Right hindlimb (tissue), 1 donor: ENCODE data around the gene DNMT3A.
A peak's percentile ranks its signal among the peaks of the same experiment; 100 is the strongest.

Experiments used
- DNase-seq: peaks from one replicate; pipeline ENCODE4 v3.0.0-alpha.2; 2018

The DNMT3A gene

GRCh38 chr2:25342372-25343186 is 854 bp upstream of the DNMT3A start:
- peak; percentile 90 for DNase-seq

GRCh38 chr2:25341011-25341727 is 556 bp downstream of the DNMT3A start:
- peak; percentile 70 for DNase-seq

GRCh38 chr2:25340181-25340921 is 1.4 kb downstream of the DNMT3A start:
- DNase-seq: peak; percentile 74

GRCh38 chr2:25339791-25340180 is 1.9 kb downstream of the DNMT3A start:
- peak; percentile 48 for DNase-seq

- DNase-seq: no peak
These were observed 2.5 kb downstream of the DNMT3A start for GRCh38 chr2:25339211-25339674.

GRCh38 chr2:25338401-25338800 is 3.3 kb downstream of the DNMT3A start:
- DNase-seq: no peak

- no peak for DNase-seq
These were observed 3.8 kb downstream of the DNMT3A start for GRCh38 chr2:25337891-25338290.

- no peak for DNase-seq
These were observed 4.4 kb downstream of the DNMT3A start for GRCh38 chr2:25337276-25337675.

- no peak for DNase-seq
These were observed 5.3 kb downstream of the DNMT3A start for GRCh38 chr2:25336383-25336841.

- no peak for DNase-seq
These were observed 5.8 kb downstream of the DNMT3A start for GRCh38 chr2:25335971-25336370.

- no peak for DNase-seq
These were observed 6.5 kb downstream of the DNMT3A start for GRCh38 chr2:25335204-25335603.

- DNase-seq: no peak
These were observed 7.2 kb downstream of the DNMT3A start for GRCh38 chr2:25334482-25334881.

GRCh38 chr2:25333981-25334380 is 7.7 kb downstream of the DNMT3A start:
- no peak for DNase-seq

GRCh38 chr2:25332571-25332970 is 9.2 kb downstream of the DNMT3A start:
- no peak for DNase-seq

- peak; percentile 22 for DNase-seq
These were observed 9.9 kb downstream of the DNMT3A start for GRCh38 chr2:25331686-25332365.

GRCh38 chr2:25330937-25331336 is 10.8 kb downstream of the DNMT3A start:
- no peak for DNase-seq

GRCh38 chr2:25330273-25330672 is 11.5 kb downstream of the DNMT3A start:
- DNase-seq: peak; percentile 18

GRCh38 chr2:25328152-25329085 is 13.3 kb downstream of the DNMT3A start:
- peak; percentile 18 for DNase-seq

GRCh38 chr2:25326326-25327013 is 15.3 kb downstream of the DNMT3A start:
- DNase-seq: no peak

GRCh38 chr2:25324905-25325592 is 16.7 kb downstream of the DNMT3A start:
- peak; percentile 56 for DNase-seq
